Hippocampal formation (tissue), 2 donors: Measurements from ENCODE around the gene IQSEC1.

ENCODE experiments used
- DNase-seq, 2 donors: peaks; one replicate each; lab custom pipeline; 2025; lab: John Stamatoyannopoulos, UW

The IQSEC1 gene

DNA sequence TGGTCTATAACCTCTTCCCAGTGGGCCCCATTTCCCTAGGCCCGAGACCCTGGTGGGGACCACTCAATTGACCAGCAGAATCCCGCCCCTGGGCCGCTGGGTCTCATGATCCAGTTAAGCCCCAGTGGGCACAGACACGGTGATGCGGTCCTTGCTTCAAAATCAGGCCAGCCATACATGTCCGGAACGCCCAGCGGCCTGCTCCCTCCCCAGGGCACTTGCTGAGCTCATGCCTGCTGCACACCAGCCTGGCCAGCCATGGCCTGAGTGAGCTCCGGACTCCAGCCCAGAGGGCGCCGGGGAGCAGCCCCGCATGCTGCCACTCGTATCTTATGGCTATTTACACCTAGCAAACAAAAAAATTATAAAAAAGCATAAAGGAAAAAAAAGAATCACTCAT, 34.4 kb upstream of the IQSEC1 start:
- no peak for DNase-seq

DNA sequence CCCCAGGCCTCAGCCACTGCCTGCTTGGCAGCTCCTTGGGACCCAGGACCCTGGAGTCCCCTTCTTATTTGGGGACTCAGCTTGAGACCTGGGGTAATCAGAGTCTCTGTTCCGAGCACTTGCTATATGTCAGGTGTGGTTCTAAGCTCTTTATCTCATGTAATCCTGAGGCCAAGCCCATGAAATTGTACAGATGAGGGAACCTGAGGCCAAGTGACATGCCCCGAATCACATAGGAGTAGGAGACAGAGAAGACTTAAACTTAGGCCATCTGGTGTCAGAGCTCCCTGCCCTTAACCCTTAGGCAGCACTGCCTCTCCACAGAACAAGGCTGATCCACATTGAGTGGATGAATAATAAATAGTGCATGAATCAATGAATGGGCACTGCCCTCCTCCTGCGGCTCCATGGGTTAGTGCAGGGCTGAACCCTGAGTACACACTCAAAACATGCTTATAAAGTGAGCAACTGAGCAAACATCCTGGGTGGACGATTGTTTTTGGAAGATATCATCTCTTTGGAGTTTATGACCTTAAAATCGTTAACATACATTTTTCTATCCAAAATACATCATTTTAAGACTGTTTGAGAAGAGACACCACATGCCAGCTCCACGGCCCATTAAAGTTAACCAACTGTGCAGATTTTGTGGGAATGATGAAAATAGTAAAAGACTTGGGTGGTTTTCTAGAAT, 33.2 kb upstream of the IQSEC1 start:
- DNase-seq: no peak

DNA sequence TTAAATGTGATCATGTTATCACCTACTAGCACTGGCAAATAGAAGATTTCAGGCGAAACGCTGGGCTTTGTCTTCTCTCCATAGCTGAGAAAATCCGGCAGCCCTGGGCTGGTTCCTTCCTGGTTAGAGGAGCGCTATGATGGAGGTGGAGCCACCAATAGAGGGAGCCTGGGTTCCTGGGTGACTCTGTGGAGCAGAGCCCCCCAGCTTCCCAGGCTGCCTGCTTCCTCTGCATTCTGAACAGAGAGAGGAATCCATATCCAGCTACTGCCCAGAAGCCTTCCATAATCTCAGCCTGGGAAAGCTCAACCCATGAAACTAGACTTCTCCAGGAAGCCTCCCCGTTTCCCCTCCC, 32.6 kb upstream of the IQSEC1 start:
- DNase-seq: no peak

DNA sequence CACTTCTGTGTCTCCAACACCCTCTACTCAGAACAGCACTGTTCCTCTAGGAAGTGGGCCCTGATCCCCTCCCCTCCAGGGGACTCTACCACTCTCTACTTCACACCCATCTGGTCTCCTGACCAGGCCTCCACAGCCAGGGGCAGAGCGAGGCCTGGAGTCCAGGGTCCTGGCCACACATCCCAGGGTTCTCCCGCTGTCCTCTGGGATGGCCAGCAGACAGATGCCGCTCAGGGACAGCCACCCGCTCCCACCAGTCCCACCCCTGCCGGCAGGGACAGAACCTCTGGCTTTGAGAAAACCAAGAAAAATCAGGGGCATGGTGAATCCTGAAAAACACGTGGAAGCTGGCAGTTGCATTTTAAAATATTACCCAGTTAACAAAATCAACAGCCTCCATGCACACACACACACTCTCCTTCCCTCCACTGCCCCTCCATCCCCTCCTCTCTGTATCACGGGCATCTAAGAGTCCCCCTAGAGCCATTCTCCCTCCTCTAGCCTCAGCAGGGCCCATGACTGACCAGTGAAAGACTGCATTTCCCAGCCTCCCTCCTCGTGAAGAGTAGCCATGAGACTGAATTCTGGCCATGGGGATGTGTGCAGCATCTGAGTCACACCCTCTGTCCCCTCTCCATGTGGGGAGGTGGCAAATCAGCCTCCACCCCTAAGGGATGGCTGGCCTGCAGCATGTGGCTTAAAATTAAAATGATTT, 32.1 kb upstream of the IQSEC1 start:
- DNase-seq: no peak

DNA sequence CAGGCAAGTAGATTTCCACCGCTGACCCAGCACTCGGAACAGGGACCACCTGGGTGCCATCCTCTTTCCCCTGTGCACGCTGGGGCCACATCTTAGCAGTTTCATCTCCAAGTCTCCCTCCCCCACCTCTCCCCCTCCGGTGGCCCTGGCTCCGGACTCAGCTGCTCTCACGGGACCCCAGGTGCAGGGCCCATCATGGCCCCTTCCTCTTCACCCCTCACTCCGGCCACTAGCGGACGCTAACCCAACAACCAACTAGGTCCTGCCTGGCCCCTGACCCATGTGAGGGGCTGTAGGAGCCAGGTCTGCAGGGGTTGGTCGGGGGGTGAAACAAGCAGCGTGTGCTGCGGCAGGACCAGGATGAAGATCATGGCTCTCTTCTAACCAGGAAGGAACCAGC, 31.3 kb upstream of the IQSEC1 start:
- no peak for DNase-seq

DNA sequence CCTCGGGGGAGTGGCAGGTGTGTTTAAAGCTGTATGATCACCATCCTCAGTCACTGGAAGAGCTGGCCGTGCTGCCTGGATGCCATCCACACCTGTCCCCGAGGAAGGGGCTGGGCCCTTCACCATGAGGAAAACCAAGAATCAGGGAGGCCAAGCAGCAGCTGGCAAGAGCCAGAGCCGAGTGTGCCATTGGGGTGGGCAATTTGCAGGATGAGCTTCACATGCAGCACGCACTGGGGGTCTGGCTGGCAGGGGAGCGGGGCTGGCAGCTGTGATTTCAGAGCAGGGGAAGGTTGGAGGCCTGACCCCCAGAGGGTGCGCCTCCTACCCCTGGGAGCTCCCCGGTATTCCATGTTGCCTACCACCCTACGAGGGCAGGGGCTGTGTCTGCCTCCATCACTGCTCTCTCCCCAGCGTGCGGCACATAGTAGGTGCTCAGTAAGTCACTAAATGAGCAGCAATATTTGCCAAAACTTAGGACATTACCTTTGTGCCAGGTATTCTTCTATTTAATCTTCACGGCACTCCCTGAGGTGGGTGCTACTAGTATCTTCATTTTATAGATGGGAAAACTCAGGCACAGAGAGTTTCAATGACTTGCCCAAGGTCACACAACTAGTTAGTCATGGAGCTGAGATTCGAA, 30.3 kb upstream of the IQSEC1 start:
- DNase-seq: no peak

DNA sequence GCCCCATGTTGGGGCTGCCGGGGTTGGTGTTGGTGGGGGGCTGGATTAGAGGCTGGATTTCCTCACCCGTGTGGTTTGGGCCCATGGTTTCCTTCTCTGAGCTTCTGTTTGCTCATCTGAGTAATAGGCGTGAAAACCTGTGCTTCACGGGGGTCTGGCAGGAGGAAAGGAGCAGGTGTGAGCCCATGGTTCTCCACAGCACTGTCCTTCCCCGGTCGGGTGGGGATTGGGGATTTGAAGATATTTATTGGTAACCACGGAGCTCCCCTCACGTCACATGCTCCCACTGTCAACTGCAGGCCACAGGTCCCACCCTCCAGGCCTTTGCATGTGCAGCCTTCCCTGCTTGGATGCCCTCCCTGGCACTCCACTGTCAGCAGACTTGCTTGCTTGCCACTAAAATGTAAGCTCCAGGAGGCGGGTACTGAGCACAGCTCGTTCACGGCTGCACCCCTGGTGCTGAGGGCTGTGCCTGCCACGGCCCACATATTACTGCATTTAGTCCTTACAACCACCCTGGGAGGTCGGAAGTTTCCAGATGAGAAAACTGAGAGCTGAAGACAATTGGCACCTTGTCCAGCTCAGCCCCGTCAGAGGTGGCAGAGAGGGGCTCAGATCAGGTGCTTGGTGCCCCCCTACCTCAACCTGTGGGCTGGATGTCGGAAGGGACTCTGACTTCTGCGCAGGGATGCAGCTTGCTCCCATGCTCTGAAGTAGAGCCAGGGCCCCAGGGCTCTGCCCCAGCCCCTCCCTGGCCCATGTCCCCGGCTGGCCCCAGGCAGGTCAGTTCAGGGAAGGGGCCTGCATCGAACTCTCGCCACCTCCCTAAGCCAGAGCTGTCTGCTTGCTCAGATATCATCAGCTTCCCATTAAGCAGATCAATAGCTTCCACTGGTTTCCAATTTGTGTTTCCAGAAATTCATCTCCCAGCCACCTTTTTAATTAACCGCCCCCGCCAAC, 29.4 kb upstream of the IQSEC1 start:
- no peak for DNase-seq

DNA sequence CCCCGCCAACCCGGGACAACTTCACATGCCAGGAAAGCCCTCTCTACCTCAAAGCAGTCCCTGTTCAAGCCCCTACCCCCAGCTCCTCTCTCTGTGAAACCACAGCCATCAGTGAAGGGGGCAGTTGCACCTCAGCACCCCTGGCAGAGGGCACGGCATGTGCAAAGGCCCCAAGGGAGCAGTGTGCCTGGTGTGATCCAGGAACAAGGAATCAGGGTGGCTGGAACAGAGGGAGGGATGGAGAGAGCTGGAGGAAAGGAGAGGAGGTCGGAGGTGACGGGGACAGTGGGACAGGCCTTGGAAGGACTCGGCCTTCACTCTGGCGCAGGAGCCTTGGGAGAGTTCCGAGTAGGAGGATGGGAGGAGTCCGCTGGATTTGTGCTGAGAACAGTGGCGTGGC, 26.5 kb upstream of the IQSEC1 start:
- no peak for DNase-seq

DNA sequence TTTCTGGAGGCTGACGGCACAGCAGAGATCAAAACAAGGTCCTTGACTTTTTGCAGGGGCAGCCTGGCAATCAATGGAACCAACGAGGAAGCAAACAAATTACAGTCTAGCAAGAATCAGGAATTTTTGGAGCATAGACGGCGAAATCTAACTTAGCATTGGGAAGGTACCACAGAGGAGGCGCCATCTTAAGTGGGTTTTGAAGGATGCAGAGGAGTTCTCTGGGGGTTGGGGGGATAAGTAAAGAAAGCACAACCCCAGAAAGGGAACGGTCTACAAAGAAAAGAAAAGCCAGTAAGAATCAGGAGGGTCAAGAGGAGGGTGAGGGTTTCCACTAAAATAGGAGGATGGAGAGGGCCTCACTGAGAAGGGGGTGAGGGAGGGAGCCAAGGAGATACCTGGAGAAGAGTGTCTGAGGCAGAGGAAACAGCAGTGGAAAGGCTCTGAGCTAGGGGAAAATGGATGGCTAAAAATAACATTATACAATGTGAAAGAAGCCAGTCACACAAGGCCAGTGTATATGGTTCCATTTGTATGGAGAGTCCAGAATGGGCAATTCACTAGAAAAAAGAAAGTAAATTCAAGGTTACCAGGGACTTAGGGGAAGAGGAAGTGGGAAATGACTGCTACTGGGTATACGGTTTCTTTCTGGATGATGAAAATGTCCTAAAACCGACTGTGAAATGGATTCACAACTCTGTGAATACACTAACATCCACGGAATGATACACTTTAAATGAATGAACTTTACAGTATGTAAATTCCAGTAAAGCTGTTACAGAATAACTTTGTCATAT, 25.2 kb upstream of the IQSEC1 start:
- DNase-seq: no peak

DNA sequence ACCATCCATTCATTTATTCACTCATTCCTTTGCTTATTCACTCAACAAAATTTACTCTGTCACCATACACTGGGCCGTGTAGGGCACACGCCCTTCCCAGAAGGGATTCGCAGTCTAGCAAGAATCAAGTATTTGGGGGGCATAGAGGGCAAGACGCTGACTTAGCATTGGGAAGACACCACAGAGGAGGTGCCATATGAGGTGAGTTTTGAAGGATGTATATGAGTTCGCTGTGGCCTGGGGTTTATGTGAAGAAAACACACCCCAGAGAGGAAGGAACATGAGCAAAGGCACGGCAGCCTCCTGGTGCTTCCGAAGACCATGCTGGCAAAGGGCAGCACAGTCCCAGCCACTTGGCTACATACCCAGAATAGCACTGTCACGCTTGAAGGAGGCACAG, 23.1 kb upstream of the IQSEC1 start:
- no peak for DNase-seq

DNA sequence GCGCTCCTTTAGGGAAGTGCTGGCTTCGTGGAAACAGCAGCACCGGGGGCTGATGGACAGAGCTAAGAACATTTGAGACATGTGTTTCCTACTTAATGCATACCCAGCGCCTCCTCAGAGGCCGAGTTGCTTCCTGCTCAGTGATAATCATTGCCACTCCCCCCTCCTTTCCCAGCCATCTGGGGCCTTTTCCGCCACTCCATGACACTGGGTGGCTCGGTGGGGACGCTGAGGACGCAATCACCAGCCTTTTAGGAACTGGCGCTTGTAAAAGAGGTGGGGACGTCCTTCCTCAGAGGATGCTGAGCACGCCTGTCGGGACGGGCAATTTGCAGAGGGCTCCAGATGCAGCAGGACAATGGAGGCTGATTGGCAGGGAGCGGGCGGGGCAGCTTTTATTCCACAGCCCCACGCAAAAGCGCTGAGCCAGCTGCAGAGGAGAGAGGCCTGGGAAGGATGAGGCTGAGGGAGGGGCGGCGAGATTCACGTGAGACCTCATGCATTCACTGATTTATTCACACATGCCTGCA, 22.2 kb upstream of the IQSEC1 start:
- peak in 1 of 2 donors; percentile 31 for DNase-seq

DNA sequence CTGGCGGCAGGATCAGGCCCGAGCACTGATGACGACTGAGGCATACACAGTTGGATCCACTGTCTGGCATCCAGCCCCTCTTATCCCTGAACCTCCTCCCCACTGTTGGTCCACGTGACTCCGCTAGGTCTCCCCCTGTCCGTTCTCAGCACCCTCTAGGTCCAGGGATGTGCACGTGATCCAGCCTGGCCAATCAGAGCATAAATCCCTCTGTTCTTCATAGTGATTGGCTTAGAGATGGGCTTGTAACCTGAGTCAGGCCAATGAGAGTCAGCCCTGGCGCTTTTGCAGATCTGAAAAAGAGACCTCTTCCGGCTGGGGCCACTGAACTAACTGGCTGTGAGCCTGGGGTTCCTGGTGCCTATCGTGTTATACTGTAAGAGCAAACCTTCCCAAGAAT, 20.5 kb upstream of the IQSEC1 start:
- no peak for DNase-seq

DNA sequence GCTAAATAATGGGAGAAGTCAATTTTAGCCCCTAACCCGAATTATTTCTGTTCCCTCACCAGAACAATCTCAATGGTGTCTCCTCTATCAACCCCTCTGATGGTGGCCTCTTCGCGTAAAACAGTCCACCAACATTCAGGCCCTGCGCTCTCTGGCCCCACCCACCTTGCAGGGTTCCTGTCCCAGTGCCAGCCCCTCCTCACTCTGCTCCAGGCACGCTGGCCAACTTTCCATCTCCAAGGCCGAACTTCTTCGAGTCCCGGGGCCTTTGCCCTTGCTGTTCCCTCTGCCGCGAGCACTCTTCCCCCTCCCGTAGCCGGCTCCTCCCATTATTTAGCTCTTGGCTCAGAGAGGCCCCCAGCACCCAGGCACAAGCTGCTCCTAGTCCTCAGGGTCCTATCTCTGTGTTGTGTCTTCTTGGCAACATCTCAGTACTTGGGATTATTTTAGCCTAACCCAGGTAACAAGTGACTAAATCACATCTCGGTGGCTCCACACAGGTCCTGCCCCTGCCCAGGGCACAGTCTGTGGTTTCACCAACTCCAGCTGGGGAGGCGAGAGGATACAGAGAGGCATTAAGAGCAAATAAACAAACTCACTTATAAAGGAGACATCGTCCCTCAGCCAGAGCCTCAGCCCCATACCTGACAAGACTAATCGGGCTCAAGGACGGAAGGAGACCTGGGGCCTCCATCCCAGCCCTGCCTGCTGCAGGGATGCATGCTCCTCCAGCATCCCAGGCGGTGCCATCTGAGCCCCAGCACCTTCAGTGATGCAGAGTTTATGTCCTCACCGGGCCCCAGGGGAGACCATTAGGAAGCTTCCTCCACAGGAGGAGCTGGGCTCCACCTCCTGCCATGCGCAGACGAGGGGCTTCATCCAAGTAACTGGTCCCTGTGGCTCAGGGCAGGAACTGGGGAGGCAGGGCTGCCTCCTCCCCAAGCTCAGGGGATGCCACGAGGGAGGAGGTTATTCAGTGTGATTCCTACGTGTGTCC, 19.7 kb upstream of the IQSEC1 start:
- DNase-seq: no peak

DNA sequence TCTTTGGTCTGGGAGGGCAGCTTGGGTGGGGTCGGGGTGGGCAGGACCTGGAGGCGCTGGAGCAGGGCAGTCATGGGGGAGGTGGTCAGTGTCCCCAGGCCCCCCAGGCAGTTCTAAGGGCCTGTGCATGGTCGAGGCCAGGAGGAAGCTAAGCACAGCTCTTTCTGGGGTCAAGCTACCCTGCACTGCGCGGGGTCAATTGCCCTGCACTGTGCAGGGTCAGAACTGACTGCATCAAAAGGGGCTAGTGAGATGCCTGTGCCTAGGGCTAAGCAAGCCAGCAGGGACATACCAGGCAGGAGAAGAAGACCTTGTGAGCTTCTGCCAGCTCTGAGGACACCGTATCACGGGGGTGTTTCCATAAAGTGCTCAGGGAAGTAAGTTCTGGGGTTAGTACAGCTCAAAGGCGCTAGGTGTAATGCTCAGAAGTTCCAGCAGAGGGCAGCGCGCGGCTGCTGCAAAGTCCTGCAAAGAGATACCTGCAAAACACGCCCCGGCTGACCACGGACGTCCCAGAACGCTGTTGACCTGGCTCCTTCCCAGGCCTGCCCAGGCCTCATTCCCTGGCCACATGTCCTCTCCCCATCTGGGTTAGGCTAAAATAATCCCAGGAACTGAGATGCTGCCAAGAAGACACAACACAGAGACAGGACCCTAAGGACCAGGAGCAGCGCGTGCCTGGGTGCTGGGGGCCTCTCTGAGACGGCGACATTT, 18.8 kb upstream of the IQSEC1 start:
- DNase-seq: peak; percentile 63 to 69

DNA sequence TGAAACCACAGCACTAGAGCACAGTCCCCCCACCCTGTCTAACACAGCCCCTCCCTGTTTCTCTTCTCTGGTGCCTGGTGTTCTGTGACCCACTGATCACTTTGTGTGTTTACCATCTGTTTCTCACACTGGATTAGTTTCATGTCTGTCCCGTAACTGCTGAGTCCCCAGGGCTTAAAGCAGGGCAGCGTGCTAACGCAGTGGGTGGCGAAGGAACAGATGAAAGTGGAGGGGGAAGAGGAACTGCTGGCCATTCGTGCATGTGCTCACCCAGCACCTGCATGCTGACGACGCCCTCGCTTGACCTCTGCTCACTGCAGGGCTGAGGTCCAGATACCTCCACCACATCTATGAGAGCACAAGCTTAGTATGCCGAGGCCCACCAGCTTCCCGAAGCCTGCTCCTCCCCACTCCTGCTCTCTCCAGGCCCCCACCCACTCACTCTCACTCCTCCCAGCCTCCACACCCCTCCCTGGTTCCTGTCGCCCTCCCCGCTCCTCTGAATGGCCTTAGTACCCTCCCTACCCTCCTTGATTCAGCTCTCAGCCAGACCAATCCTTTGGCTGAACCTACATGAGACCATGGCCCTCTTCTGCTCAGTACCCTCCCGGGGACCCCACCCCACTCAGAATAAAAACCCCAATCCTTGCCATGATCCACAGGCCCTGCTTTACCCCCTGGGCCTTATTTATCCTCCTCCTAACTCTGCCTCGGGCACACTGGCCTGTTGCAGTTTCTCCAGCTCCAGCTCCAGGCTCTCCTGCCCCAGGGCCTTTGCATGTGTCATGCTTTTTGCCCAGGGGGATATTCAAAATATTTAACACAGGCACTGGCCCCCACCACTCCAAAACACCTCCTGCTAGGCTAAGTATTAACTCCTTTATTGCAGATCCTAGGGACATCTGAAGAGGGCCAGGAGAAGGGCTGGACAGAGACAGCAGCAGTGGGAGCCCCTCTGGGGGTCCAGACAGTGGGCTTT, 15.1 kb upstream of the IQSEC1 start:
- DNase-seq: no peak

DNA sequence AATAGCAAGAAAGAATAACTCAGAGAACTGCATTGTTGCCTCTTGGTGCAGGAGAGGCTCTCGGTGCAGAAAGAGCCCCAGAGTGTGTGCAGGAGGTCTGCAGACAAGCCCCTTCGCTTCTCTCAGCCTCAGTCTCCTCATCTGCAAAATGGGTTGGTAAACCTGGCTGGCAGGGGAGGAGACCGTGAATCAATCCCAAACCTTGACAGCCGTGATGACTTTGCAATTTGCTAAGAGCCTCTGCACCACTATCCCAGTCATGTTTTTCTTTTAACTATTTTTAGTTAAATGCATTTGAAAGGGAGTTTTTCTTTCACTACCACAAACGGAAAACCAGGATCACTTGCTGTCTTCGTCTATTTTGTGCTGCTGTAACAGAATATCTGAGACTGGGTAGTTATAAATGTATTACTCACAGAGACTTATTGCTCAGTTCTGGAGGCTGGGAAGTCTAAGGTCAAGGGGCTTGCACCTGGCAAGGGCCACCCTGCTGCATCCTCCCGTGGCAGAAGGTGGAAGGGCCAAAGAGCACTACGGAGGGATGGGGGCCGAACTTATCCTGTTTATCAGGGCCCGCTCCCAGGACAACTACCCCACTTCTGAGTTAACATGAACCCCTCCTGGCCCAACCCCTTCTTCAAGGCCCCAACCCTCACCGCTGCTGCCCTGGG, 14.2 kb upstream of the IQSEC1 start:
- DNase-seq: no peak

DNA sequence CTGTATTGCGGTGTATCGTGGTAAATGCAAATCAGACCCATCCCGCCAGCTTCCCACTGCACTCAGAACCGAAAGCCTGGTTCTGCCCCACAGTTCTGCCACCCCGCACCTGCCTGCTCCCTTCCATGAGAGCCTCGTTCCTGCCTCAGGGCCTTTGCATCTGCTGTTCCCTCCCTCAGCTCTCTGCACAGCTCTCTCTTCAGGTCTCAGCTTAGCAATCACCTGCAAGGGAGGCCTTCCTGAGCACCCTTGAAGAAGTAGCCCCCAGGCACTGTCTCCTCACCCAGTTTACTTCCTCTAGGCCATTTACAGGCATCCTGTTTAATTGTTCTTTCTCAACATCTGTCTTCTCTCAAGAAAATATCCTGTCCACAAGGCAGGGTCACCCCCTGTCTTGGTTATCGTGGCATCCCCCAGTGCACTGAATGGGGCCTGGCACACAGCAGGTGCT, 13.3 kb upstream of the IQSEC1 start:
- DNase-seq: no peak
